NCI-H187 treated with DMSO at 0.1 percent for 48 hours (cell line): ENCODE measurements around the gene OR2AJ1.

ENCODE experiments used
- DNase-seq: peaks from one replicate; lab custom pipeline; 2025; lab: John Stamatoyannopoulos, UW

The OR2AJ1 gene

GRCh38 chr1:247962911-247963588, 38.4 kb downstream of the OR2AJ1 start:
- DNase-seq: no peak

GRCh38 chr1:247964933-247965332, 40.2 kb downstream of the OR2AJ1 start, which contains the start of gene OR2AK2:
OR2AK2 (plus strand) TSS chr1:247965233; CDS start chr1:247965377, 144 bp downstream.
- DNase-seq: no peak

GRCh38 chr1:247966532-247967204, 42.0 kb downstream of the OR2AJ1 start:
- DNase-seq: no peak
